Measurements from ENCODE around the gene SEPSECS. TPM values are rescaled to one million over a fixed set of nuclear protein-coding genes. Genes with fewer than 3 reads are reported as not detected.

SEPSECS gene
- total and polyA plus RNA-seq, 2 of the 13 experiments (the other 11 are each of a cell fraction or from before 2014, with no cell fraction given): 9.4 to 14.3 TPM

DNA sequence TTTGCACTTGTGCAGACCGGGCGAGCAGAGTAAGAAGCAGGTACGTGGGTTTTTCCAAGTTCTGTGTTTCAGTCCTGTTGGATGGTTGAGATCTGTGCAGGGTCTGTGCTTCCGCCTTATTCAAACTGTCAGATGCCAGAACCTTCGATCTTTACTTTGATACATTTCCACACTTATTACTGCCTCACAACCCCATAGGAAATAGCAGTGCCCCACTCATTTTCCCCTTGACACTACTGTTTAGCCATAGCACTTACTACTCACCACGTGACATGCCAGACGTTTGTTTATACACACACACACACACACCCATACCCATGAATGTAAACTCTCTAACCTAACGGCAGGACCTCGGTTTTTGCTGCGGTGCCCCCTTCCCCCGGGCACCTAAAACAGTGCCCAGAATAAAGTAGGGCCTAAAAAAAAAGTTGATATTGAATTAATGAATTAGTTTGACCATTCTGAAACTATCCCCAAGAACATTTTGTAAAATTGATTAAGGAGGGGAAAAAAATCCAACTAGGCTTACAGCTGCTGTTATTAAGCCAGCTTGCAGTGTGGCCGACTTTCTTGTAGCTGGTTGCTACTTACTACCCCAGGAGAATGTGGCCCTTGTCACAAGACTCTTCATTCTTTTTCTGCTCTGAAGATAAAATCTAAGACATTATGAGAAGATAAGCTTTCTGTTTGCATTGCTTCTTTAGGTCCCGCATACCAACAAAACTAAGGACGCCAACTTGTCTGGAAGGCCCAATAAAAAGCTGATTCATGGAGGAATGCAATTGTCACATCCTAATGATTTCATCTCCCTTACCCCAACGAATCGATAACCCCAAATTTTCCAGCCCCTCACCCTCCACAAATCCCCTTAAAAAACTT, 704 bp upstream of the SEPSECS start (continued):
- TF ChIP-seq ZSCAN30 (CRISPR knock-in tag; IDR thresholded peaks at IDR 0.05) (0 out of 2 replicates have a peak, but pooled peaks have one; percentile 6), ATF7-NPFF (CRISPR knock-in tag; IDR thresholded peaks at IDR 0.05; ENCODE audit: low read depth) (0 out of 2 replicates have a peak, but pooled peaks have one; percentile 38), ONECUT2 (CRISPR knock-in tag; IDR thresholded peaks at IDR 0.05) (0 out of 2 replicates have a peak, but pooled peaks have one; percentile 25), GTF2F1 (IDR thresholded peaks at IDR 0.05; ENCODE audit: low read length) (0 out of 2 replicates have a peak, but pooled peaks have one; percentile 16), REL (CRISPR knock-in tag; conservative IDR thresholded peaks at IDR 0.05) (no peak), NAIF1 (CRISPR knock-in tag; IDR thresholded peaks at IDR 0.05; ENCODE audit: borderline replicate concordance) (peak; percentile 60; the same call in 1 of the 2 replicates)
- TF ChIP-seq, protein P1, sequence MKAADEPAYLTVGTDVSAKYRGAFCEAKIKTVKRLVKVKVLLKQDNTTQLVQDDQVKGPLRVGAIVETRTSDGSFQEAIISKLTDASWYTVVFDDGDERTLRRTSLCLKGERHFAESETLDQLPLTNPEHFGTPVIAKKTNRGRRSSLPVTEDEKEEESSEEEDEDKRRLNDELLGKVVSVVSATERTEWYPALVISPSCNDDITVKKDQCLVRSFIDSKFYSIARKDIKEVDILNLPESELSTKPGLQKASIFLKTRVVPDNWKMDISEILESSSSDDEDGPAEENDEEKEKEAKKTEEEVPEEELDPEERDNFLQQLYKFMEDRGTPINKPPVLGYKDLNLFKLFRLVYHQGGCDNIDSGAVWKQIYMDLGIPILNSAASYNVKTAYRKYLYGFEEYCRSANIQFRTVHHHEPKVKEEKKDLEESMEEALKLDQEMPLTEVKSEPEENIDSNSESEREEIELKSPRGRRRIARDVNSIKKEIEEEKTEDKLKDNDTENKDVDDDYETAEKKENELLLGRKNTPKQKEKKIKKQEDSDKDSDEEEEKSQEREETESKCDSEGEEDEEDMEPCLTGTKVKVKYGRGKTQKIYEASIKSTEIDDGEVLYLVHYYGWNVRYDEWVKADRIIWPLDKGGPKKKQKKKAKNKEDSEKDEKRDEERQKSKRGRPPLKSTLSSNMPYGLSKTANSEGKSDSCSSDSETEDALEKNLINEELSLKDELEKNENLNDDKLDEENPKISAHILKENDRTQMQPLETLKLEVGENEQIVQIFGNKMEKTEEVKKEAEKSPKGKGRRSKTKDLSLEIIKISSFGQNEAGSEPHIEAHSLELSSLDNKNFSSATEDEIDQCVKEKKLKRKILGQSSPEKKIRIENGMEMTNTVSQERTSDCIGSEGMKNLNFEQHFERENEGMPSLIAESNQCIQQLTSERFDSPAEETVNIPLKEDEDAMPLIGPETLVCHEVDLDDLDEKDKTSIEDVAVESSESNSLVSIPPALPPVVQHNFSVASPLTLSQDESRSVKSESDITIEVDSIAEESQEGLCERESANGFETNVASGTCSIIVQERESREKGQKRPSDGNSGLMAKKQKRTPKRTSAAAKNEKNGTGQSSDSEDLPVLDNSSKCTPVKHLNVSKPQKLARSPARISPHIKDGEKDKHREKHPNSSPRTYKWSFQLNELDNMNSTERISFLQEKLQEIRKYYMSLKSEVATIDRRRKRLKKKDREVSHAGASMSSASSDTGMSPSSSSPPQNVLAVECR (CRISPR knock-in tag; IDR thresholded peaks at IDR 0.05; ENCODE audit: borderline replicate concordance): peak; percentile 61; the same call in 1 of the 2 replicates
- TF ChIP-seq, protein P2, sequence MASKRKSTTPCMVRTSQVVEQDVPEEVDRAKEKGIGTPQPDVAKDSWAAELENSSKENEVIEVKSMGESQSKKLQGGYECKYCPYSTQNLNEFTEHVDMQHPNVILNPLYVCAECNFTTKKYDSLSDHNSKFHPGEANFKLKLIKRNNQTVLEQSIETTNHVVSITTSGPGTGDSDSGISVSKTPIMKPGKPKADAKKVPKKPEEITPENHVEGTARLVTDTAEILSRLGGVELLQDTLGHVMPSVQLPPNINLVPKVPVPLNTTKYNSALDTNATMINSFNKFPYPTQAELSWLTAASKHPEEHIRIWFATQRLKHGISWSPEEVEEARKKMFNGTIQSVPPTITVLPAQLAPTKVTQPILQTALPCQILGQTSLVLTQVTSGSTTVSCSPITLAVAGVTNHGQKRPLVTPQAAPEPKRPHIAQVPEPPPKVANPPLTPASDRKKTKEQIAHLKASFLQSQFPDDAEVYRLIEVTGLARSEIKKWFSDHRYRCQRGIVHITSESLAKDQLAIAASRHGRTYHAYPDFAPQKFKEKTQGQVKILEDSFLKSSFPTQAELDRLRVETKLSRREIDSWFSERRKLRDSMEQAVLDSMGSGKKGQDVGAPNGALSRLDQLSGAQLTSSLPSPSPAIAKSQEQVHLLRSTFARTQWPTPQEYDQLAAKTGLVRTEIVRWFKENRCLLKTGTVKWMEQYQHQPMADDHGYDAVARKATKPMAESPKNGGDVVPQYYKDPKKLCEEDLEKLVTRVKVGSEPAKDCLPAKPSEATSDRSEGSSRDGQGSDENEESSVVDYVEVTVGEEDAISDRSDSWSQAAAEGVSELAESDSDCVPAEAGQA (IDR thresholded peaks at IDR 0.05; ENCODE audit: low read depth): no peak
- TF ChIP-seq, protein P2 (CRISPR knock-in tag; IDR thresholded peaks at IDR 0.05; ENCODE audit: borderline replicate concordance): no peak
- TF ChIP-seq, protein P3, sequence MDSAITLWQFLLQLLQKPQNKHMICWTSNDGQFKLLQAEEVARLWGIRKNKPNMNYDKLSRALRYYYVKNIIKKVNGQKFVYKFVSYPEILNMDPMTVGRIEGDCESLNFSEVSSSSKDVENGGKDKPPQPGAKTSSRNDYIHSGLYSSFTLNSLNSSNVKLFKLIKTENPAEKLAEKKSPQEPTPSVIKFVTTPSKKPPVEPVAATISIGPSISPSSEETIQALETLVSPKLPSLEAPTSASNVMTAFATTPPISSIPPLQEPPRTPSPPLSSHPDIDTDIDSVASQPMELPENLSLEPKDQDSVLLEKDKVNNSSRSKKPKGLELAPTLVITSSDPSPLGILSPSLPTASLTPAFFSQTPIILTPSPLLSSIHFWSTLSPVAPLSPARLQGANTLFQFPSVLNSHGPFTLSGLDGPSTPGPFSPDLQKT (CRISPR knock-in tag; IDR thresholded peaks at IDR 0.05; ENCODE audit: borderline replicate concordance): no peak
